Left ventricle myocardium inferior (tissue), 1 donor: ENCODE results near the gene MAEA. TPM values are rescaled to one million over a fixed set of nuclear protein-coding genes. Genes with fewer than 3 reads are reported as not detected.
"Not testable (repeated sequence)": the region's sequence is repeated elsewhere in the genome, so short reads cannot be mapped to it uniquely, and the experiment has no call there.

ENCODE experiments used
- DNase-seq: peaks from one replicate; pipeline ENCODE4 v3.0.0-alpha.2; 2020
- H3K27ac ChIP-seq: fragments of 200-600 bp; replicated peaks from 2 replicates; pipeline ENCODE4 v1.8.0; 2021
- H3K27me3 ChIP-seq: fragments of 200-600 bp; 2 replicates; pipeline ENCODE4 v1.8.0; 2021; ENCODE audit warnings: low read depth
- H3K36me3 ChIP-seq: fragments of 200-600 bp; 2 replicates; pipeline ENCODE4 v1.8.0; 2021
- H3K4me1 ChIP-seq: fragments of 200-600 bp; 2 replicates; pipeline ENCODE4 v1.8.0; 2021
- H3K4me3 ChIP-seq: fragments of 200-600 bp; 2 replicates; pipeline ENCODE4 v1.8.0; 2021; ENCODE audit warnings: mild to moderate bottlenecking, moderate library complexity
- H3K9me3 ChIP-seq: fragments of 200-600 bp; replicated peaks from 2 replicates; pipeline ENCODE4 v1.8.0; 2021
- intact Hi-C: fragments of 100-400 bp; cut with micrococcal nuclease; formaldehyde crosslinking; loops from one replicate; pipeline ENCODE4 v1.11.0; 2022
- total RNA-seq: library from RNA; stranded (reverse); fragmentation: NEBNext Ultra II Directional; extraction: Animal tissue kit (Norgen Biotek cat#: 25700); gene quantifications from one replicate; pipeline ENCODE4 v1.2.1, GENCODE V29; 2021
- TF ChIP-seq, protein P1 (sequence below): fragments of 200-600 bp; IDR thresholded peaks from 2 replicates; pipeline ENCODE4 v1.8.0; 2021; ENCODE audit warnings: antibody characterized with exemption, mild to moderate bottlenecking, borderline replicate concordance
- donor health status: DM: no; HTN: yes; CAD: no; lungs with severe emphysema.

Gene MAEA
- total RNA-seq, 1 donor from 2014 or later, result 49.5 TPM

DNA sequence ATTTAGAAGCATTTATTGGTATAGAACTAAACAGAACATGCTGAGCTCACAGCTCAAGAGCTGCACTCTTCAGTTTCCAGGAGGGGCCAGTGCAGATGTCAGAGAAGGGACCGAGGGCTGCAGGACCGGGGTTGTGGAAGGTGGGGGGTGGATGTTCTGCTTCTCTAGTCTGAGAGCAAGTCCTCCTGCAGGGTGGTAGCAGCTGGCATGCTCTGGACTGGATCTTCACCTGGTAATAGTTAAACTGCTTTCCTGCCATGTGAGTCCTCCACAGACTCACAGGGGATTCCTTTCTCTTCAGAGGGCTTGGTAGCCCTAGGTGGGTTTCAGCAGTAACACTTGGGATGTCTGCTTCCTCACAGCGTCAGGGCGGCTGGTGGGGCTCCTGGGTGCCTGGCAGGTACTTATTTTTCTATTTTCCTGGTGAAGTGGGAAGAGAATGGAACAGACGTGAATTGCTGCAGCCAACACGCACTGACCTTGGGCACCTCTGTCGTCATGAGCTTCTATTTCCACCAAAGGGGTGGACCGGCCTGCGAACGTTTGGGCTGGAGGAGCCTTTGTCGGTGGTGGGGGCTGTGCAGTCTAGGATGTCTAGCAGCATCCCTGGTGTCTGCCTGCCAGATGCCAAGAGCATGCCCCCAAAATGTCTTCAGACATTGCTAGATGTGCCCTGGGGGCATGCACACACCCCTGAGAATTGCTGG lies 2.5 kb downstream of the MAEA start:
- Histone ChIP-seq H3K4me3 (peak overlapping the region; percentile 99), H3K36me3 (peaks cover 9% of the 10 kb centered on the region), H3K27me3 (no peaks in the 10 kb centered on the region), H3K4me1 (peaks cover 78% of the 10 kb centered on the region), H3K27ac (peak overlapping the region; percentile 96), H3K9me3 (no peaks in the 10 kb centered on the region)
- intact Hi-C loops, result no loop called here
- no peak for DNase-seq
- TF ChIP-seq, protein P1, sequence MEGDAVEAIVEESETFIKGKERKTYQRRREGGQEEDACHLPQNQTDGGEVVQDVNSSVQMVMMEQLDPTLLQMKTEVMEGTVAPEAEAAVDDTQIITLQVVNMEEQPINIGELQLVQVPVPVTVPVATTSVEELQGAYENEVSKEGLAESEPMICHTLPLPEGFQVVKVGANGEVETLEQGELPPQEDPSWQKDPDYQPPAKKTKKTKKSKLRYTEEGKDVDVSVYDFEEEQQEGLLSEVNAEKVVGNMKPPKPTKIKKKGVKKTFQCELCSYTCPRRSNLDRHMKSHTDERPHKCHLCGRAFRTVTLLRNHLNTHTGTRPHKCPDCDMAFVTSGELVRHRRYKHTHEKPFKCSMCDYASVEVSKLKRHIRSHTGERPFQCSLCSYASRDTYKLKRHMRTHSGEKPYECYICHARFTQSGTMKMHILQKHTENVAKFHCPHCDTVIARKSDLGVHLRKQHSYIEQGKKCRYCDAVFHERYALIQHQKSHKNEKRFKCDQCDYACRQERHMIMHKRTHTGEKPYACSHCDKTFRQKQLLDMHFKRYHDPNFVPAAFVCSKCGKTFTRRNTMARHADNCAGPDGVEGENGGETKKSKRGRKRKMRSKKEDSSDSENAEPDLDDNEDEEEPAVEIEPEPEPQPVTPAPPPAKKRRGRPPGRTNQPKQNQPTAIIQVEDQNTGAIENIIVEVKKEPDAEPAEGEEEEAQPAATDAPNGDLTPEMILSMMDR, result no peak

DNA sequence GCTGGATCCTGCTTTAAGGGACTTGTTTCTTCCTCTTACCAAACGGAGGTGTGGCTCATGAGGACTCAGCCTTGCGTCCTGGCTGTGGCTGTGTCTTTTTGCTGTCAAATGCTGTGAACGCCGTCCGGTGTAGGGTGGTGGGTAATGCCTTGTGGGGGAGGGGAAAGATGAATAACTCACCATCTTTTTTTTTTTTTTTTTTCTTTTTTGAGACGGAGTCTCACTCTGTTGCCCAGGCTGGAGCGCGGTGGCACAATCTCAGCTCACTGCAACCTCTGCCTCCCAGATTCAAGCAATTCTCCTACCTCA lies 3.0 kb downstream of the MAEA start:
- H3K9me3 ChIP-seq, DNase-seq, intact Hi-C loops, H3K27me3 ChIP-seq: not testable (repeated sequence)
- H3K4me1 ChIP-seq, result peaks cover 83% of the 10 kb centered on the region
- H3K4me3 ChIP-seq, result peak overlapping the region; percentile 99
- peak overlapping the region; percentile 96 for H3K27ac ChIP-seq
- peaks cover 14% of the 10 kb centered on the region for H3K36me3 ChIP-seq

DNA sequence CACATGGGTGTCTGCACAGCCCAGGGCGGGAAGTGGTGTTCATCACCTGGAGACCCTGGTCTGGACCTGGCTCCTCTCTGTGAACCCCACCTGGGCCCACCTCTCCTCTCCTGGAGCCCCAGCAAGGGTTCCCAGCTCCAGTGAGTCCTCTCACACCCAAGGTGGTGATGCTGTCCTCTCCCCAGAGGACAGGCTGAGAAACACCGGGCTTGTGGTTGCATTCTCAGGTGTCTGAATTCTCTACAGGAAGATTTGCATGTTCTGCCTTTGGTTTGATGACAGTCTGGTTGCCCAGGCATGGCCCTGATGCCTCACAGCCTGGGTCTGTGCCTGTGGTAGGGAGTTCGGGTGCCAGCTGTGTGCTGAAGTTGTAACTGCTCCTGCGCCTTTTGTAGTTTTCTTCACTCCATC lies 3.8 kb downstream of the MAEA start:
- Histone ChIP-seq H3K9me3 (no peaks in the 10 kb centered on the region), H3K27ac (peak overlapping the region; percentile 57), H3K36me3 (peaks cover 23% of the 10 kb centered on the region), H3K4me1 (peaks cover 88% of the 10 kb centered on the region), H3K4me3 (peak overlapping the region; percentile 31), H3K27me3 (no peaks in the 10 kb centered on the region)
- intact Hi-C loops, result no loop called here
- TF ChIP-seq, protein P1, result no peak
- no peak for DNase-seq

DNA sequence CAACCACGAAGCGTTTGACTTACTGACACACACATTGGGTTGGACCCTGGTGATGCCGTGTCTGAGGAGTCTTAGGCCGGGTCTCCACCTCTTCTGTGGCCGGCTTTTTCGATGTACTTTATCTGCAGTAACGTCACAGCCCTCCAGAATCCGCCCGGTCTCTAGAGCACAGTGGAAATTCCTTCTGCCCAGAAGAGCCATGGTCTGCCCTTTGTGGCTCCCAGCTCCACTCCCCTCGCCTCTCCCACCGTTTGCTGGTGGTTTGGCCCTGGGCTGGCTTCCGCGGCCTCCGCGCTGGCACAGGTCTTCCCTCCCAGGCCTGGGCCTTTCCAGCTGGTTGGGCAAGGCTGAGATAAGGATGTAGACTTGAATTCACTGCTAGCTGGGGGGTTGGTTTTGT lies 4.3 kb downstream of the MAEA start:
- Histone ChIP-seq H3K27ac (peak overlapping the region; percentile 57), H3K27me3 (no peaks in the 10 kb centered on the region), H3K4me1 (peaks cover 83% of the 10 kb centered on the region), H3K9me3 (no peaks in the 10 kb centered on the region), H3K36me3 (peaks cover 27% of the 10 kb centered on the region), H3K4me3 (peak overlapping the region; percentile 31)
- intact Hi-C loops, result no loop called here
- no peak for DNase-seq
- TF ChIP-seq, protein P1, result no peak

DNA sequence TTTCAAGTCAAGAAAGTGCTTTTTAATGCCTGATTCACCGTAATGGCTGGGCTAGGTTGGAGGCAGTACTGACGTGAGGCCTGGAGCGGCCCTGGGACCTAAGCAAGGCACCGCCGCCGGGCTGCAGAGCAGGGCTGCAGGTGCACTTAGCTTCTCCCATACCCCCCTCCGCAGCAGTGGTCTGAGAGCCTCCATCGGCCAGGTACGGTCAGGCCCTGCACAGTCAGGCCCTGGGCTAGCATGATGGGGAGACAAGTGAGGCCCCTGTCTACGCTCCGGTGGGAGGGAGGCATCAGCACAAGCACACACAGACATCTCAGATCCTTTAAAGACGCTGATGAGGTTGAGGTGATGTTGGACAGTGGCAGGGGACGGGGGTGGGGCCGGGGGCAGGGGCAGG lies 4.7 kb downstream of the MAEA start:
- Histone ChIP-seq H3K27ac (peak overlapping the region; percentile 57), H3K36me3 (peaks cover 31% of the 10 kb centered on the region), H3K4me3 (peak overlapping the region; percentile 31), H3K9me3 (no peaks in the 10 kb centered on the region), H3K4me1 (peaks cover 83% of the 10 kb centered on the region), H3K27me3 (no peaks in the 10 kb centered on the region)
- no peak for DNase-seq
- intact Hi-C loops, result no loop called here
- TF ChIP-seq, protein P1, result no peak

DNA sequence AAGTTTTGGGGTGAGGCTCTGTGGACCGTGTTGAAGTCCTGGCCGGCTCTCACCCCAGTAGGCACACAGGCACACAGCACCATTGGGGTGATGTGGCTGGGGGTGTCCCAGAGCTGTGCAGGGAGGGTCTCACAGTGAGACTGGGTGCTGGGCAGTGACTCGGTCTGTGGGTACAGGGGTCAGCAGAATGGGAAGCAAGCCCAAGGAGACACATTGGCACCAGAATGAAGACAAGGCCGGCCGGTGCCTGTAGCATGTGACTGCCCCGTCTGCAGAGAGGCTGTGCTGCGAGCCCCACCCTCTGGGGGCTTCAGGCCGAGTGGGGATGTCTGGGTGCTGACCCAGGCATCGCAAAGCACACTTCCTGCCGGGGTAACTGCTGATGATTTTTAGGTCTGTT lies 5.2 kb downstream of the MAEA start:
- intact Hi-C loops, result no loop called here
- H3K27me3 ChIP-seq, result no peaks in the 10 kb centered on the region
- H3K36me3 ChIP-seq, result peaks cover 36% of the 10 kb centered on the region
- peak overlapping the region; percentile 46 for H3K27ac ChIP-seq
- H3K4me1 ChIP-seq, result peaks cover 82% of the 10 kb centered on the region
- TF ChIP-seq, protein P1, result no peak
- no peaks in the 10 kb centered on the region for H3K9me3 ChIP-seq
- DNase-seq, result no peak
- H3K4me3 ChIP-seq, result no peak overlapping the region
